ENCODE data around the gene FNIP1.

The FNIP1 gene

DNA sequence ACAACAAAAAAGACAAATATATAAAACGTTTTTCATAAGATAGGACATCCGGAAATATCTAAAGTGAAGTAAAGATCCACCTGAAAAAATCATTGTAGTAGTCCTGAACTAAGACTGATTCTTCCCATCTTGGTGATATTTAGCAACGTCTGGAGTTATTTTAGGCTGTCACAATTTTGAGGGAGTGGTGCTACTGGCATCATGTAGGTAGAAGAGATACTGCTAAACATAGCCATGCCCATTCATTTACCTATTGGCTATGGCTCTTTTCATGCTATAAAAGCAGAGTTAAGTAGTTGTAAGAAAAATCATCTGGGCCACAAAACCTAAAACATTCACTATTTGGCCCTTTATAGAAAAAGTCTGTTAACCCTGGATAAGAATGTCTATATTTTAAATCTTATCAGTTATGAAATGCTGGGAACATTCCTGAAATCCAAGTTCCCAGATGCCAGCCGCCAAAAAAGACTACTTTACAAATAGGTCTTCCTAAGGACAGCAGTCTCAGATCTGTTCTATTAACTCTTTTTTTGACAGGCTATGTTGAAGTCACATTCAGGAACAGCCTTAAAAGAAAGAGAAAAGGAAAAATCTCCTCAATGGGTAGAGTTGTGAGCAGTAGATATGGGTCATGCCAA lies 188.8 kb downstream of the FNIP1 start:
- TF ChIP-seq FOXM1 (IDR thresholded peaks at IDR 0.05; ENCODE audit: borderline replicate concordance, low read depth), result no peak

DNA sequence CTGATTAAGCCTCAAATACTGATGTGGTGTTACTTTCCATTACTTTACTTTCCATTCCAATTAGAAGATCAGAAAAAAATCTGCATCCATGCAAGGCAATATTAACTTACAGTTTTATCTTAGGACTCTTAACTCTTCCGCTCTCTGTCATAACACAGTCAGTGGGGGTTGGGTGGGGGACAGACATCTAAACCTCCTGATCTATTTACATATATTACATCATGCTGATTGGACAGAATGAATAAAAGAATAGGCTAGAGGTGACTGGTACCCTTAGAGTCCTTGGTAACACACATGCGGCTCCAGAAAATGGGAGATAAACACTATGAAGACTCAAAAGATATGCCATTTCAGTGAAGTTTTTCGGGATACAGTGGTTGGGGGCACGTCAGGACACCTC lies 189.4 kb downstream of the FNIP1 start:
- no peak for TF ChIP-seq RAD21 (IDR thresholded peaks at IDR 0.05; ENCODE audit: low read depth)
- no peak for TF ChIP-seq MAX (IDR thresholded peaks at IDR 0.05)
- no peak for TF ChIP-seq FOXM1 (IDR thresholded peaks at IDR 0.05; ENCODE audit: borderline replicate concordance, low read depth)
- TF ChIP-seq TAF1 (IDR thresholded peaks at IDR 0.05; ENCODE audit: low read depth), result no peak
- TF ChIP-seq TEAD4 (IDR thresholded peaks at IDR 0.05), result no peak

- no peak for TF ChIP-seq FOXM1 (IDR thresholded peaks at IDR 0.05; ENCODE audit: borderline replicate concordance, low read depth)
- no peak for TF ChIP-seq EP300 (IDR thresholded peaks at IDR 0.05; ENCODE audit: borderline replicate concordance)
- TF ChIP-seq MAX (IDR thresholded peaks at IDR 0.05), result no peak
These were observed 191.7 kb downstream of the FNIP1 start for GRCh38 chr5:131605086-131605485.

- TF ChIP-seq MAX (IDR thresholded peaks at IDR 0.05), result no peak
- TF ChIP-seq TAF1 (IDR thresholded peaks at IDR 0.05; ENCODE audit: low read depth), result no peak
- TF ChIP-seq NFIC (IDR thresholded peaks at IDR 0.05), result no peak
- TF ChIP-seq EP300 (IDR thresholded peaks at IDR 0.05; ENCODE audit: borderline replicate concordance), result no peak
- no peak for TF ChIP-seq REST (IDR thresholded peaks at IDR 0.05; ENCODE audit: low read depth)
- no peak for TF ChIP-seq ZBTB7A (IDR thresholded peaks at IDR 0.05; ENCODE audit: low read depth)
- no peak for TF ChIP-seq TEAD4 (IDR thresholded peaks at IDR 0.05)
- TF ChIP-seq FOXM1 (IDR thresholded peaks at IDR 0.05; ENCODE audit: borderline replicate concordance, low read depth), result no peak
- no peak for TF ChIP-seq TCF12 (IDR thresholded peaks at IDR 0.05; ENCODE audit: low read depth)
- TF ChIP-seq CEBPB (IDR thresholded peaks at IDR 0.05), result no peak
- no peak for TF ChIP-seq USF1 (IDR thresholded peaks at IDR 0.05)
- no peak for TF ChIP-seq EGR1 (IDR thresholded peaks at IDR 0.05)
- no peak for TF ChIP-seq CREB1 (IDR thresholded peaks at IDR 0.05; ENCODE audit: low read depth)
- no peak for TF ChIP-seq RAD21 (IDR thresholded peaks at IDR 0.05; ENCODE audit: low read depth)
- no peak for TF ChIP-seq YY1 (IDR thresholded peaks at IDR 0.05; ENCODE audit: low read depth)
These were observed 201.5 kb downstream of the FNIP1 start for GRCh38 chr5:131595088-131596033.

- no peak for TF ChIP-seq NFIC (IDR thresholded peaks at IDR 0.05)
- no peak for TF ChIP-seq TEAD4 (IDR thresholded peaks at IDR 0.05)
- TF ChIP-seq RAD21 (IDR thresholded peaks at IDR 0.05; ENCODE audit: low read depth), result no peak
- TF ChIP-seq REST (IDR thresholded peaks at IDR 0.05; ENCODE audit: low read depth), result no peak
- TF ChIP-seq EP300 (IDR thresholded peaks at IDR 0.05; ENCODE audit: borderline replicate concordance), result no peak
- no peak for TF ChIP-seq CREB1 (IDR thresholded peaks at IDR 0.05; ENCODE audit: low read depth)
- TF ChIP-seq MAX (IDR thresholded peaks at IDR 0.05), result no peak
- no peak for TF ChIP-seq TCF12 (IDR thresholded peaks at IDR 0.05; ENCODE audit: low read depth)
- TF ChIP-seq EGR1 (IDR thresholded peaks at IDR 0.05), result no peak
- TF ChIP-seq ZBTB7A (IDR thresholded peaks at IDR 0.05; ENCODE audit: low read depth), result no peak
- no peak for TF ChIP-seq CEBPB (IDR thresholded peaks at IDR 0.05)
- TF ChIP-seq YY1 (IDR thresholded peaks at IDR 0.05; ENCODE audit: low read depth), result no peak
- TF ChIP-seq USF1 (IDR thresholded peaks at IDR 0.05), result no peak
- no peak for TF ChIP-seq TAF1 (IDR thresholded peaks at IDR 0.05; ENCODE audit: low read depth)
- no peak for TF ChIP-seq FOXM1 (IDR thresholded peaks at IDR 0.05; ENCODE audit: borderline replicate concordance, low read depth)
These were observed 202.9 kb downstream of the FNIP1 start for GRCh38 chr5:131593921-131594320.
